NCI-H187 treated with DMSO at 0.1 percent for 48 hours (cell line): ENCODE measurements around the gene CRYBB2.
"Not testable (repeated sequence)": the region's sequence is repeated elsewhere in the genome, so short reads cannot be mapped to it uniquely, and the experiment has no call there.

Source experiments
- DNase-seq: peaks from one replicate; lab custom pipeline; 2025; lab: John Stamatoyannopoulos, UW

The CRYBB2 gene, protein sequence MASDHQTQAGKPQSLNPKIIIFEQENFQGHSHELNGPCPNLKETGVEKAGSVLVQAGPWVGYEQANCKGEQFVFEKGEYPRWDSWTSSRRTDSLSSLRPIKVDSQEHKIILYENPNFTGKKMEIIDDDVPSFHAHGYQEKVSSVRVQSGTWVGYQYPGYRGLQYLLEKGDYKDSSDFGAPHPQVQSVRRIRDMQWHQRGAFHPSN

DNA sequence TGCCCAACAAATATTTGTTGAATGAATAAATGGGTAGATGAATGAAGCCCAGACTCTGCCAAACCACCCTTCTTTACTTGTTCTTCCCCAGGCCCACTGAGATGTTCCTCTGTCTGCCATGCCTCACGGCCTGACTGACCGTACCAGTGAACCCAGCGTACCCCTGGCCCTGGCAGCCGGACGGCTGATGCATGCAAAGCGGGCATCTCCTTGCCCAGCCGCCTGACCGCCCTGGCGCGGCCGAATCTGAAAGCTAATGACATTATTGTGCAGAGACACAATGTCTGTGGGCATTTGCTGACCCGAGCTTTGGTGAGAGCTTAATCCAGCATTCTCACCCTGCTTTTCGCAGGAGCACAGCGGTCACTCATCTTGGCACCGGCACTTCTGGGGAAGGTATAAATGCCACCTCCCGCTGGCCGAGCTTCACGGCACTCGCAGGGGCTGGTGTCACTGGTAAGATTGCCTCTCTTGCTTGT is at the start of gene CRYBB2:
Gene CRYBB2, plus strand, starts transcription at position 429 of the 479 bp plus-strand sequence. CDS start 1,791 bp downstream, outside the sequence.
- DNase-seq: no peak

DNA sequence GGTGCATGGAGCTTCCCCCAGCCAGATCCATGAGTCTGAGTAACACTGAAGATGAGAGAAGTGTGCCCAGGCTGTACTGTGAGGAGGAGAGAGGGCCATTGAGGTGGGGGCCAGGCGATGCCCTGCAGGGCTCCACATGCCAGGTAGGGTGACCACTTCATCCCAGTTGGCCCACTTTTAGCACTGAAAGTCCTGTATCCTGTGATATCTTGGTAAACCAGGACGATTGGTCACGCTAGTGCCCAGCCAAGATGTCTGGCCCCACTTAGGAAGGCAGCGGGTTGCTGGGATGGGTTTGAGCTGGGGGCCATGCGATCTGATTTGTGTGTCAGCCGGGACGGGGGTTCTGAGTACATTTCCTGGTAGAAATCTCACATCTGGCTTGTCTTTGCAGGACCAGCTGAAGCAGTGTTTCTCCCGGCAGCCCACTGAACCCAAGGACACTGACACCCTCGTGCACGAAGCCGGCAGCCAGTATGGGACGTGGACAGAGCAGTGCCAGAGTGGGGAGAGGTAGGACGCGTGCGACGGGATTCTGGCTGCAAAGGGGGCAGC is 48.9 kb upstream of the CRYBB2 start:
- DNase-seq: no peak

DNA sequence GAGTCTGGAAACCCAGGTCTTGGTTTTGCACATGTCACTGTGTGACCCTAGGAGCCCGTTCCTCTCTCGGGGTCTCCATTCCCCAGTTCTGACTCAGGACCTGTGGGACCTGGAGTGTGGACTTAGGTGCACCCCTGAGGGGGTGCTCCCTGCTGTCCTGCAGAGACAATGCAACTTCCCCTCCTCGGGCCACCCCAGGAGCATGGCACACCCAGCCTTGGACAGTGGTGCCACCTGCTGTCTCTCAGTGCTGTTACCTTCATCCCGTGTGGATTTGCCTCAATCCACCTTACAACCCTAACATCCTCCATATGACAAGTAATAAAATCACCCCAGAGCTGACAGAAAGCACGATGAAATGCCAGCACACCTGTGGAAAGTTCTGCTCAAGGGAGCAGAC is 47.3 kb upstream of the CRYBB2 start:
- DNase-seq: no peak

DNA sequence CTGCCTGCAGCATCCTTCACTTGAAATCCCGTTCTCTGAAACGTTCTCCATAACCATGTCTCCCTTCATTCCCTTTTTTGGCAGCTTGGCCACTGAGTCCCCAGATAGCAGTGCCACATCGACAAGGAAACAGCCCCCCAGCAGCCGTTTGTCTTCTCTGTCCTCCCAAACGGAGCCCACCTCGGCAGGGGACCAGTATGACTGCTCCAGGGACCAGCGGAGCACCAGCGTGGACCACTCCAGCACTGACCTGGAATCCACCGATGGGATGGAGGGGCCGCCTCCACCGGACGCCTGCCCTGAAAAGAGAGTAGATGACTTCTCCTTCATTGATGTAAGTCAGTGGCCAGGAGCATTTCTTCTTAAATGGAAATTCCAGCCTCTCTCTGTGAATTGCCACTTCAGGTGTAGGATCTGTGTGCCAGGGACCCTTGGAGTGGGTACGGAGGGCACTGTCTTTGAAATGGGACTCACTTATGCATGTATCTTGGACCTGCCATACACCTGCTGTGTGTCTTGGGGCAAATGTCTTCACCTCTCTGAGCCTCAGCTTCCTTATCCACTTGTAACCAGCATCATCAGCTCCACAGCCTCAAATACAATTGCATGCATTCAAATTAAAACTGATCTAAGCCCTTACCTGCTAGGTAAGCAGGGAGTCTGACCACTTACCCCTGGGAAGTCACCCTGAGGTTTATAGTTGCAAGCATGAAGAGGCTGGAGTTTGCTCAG is 45.1 kb upstream of the CRYBB2 start:
- no peak for DNase-seq

DNA sequence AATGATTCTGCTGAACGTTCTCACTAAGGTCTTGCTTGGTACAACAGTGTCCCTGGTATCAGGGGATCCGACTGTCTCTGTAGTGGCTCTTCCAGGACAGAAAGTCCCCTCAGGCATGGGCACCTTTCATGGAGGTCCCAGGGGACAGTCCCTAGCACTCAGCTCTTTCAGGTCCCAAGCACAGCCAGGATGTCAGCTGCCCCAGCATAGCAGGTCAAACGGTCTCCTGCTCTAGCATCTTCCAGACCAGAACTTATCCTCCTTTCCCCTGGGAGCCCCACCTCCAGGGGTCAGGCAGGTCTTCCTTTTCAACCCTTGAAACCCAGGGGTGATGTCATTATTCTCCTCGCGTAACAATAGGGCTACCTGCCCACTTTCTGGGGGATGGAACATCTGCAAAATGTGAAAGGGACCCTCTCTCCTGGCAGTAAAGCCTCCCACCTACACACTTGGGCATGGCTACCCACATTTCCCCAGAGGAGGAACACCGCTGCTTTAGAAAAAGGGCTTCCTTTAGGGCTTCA is 44.5 kb upstream of the CRYBB2 start:
- DNase-seq: no peak

DNA sequence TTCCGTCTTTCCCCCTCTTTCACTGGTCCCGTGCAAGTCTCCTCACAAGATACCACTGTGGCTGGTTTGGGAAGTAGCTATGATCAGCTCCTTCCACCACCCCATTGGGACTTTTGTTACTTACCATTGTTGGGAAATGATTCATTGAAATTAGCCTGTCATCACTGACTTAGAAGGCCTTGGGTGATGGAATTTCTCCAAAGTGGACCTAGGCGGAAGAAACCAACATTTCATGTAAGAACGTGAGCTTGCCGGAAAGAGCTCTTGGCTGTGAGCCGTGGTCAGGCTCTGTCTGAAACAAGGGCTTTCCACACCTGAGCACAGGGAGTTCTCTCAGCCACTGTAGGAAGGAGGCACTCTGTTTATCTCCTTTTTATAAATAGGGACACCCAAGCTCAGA is 43.3 kb upstream of the CRYBB2 start:
- no peak for DNase-seq

DNA sequence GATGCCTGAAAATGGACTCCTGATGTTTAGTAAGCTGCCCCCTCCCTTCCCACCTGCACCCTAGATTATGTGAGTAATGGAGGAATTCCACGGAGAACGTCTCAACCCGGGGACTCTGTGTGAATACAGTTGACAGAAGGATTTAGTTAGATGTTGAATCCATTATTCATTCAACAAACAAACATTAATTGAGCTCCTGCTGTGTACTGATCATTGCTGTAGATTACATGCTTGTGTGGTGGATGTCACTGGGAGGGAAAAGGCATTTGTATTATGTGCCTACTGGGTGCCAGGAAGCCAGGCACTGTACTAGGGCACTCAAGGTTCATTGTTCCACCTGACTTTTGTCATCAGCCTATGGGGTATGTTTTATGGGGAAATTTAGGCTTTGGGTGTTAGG is 42.6 kb upstream of the CRYBB2 start:
- no peak for DNase-seq

DNA sequence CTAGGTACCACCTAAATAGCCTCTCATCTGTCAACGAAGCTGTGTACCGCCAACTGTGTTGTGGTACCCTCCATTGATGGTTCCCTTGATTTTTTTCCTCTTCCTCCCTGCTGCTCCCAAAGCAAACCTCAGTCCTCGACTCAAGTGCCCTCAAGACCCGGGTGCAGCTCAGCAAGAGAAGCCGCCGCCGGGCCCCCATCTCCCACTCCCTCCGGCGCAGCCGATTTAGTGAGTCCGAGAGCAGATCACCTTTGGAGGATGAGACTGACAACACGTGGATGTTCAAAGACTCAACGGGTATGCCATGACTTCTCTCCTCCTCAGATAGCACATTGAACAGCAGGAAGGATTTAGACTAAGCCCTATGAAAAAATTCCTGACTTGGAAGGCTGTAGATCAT is 42.2 kb upstream of the CRYBB2 start:
- no peak for DNase-seq

DNA sequence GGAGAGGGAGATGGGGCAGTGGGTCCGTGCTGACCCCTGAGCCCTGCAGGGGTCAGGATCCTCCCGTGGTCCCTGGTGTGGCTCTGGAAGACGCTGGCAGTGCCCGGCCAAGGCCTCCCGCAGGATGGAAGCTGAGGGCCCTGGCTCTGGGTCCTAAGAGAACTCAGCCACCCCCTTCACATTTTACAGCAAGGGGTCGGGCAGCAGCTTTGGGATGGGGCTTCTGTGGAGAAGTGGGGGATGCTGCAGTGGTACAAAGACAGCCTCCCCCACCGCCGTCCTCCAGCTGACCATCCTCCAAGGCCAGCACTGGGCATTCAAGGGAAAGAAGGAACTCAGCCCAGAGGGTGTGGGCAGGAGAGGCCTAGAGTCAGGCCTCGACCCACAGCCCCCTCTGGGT is 41.5 kb upstream of the CRYBB2 start:
- no peak for DNase-seq

DNA sequence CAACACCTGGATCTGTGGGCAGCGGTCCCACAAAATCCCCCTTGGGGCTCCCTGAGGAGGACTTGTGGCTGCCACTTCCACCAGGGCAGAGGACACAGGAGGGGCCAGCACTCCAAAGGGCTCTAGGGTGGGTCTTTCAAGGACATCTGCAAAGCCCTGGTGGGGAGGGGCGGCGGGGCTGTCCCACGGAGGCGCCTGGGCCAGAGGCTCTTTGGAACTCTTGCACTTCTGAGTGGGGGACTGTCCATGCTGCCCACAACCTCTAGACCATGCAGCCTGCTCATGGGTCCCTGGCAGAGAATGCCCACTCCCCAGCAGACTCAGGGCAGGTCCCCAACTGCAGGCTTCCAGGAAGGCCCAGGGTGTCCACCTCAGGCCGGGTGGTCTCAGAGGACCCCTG is 41.1 kb upstream of the CRYBB2 start:
- DNase-seq: not testable (repeated sequence)

DNA sequence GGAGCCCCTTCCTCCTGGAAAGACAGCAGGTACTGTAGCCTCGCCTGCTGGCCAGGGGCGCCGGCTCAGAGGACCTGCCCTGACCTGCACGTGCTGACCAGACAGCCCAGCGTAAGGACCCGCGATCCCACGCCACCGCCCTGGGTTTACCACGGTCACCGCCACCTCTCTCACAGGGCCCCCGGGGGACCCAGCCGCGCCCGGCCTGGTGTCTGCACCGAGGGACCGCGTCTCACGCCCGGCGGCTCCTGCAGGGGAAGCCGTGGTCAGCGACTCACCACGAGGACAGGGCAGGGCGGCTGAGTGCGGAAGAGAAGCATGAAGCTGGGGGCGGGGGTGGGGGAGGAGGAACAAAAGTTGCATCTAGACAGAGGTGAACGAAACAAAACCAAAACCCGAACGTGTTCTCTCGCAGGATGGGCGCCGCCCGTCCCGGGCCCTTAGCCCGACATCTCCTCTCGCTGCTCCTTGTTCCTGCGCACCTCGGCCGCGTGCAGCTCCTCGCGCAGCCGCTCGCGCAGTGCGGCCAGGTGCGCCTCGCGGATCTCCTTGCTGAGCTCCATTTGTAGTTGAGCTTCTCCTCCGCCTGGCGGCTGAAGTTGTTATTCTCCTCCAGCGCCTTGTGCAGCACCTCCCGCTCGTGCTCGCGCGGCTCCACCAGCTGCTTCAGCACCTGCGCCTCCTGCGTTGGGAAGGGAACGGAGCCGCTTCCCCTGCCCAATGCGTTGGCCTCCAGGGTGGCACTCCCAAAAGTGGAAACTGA is 40.4 kb upstream of the CRYBB2 start:
- not testable (repeated sequence) for DNase-seq

DNA sequence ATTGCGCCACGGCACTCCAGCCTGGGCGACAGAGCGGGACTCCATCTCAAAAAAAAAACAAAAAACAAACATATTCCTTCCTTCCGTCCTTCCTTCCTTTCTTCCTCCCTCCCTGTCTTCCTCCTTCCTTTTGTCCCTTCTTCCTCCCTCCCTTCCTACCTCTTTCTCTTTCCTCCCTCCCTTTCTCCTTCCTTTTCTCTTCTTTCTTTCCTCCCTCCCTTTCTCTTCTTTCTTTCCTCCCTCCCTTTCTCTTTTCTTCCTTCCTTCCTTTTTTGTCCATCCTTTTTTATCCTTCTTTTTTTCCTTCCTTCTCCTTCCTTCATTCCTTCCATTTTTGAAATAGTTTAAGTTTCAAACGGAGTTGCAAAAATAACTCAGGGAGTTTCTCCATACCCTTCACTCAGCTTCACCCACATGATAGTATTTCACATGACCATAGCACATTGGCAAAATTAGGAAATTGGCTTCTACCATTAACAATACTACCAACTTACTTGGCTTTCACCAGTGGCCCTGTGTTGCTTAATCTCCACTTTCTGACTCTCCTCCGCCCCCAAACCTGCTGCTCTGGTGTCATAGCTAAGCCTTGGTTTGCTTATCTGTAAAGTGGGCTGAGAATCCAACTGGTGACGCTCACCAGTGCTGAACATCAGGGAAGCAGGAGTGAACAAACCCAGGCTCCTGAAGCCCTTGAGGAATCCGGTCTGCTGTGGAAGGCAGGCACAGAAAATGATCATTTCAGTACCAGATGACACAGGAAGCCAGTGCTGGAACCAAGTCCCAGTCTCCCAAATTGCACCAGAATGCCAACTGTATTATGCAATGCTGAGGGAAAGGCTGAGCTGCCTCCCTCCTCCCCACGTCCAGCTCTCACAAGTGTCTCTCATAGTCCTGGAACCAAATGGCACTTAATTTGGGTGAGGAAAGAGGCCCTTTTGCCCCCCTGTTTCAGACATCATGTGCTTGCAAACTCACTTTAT is 37.0 kb upstream of the CRYBB2 start:
- DNase-seq: no peak

DNA sequence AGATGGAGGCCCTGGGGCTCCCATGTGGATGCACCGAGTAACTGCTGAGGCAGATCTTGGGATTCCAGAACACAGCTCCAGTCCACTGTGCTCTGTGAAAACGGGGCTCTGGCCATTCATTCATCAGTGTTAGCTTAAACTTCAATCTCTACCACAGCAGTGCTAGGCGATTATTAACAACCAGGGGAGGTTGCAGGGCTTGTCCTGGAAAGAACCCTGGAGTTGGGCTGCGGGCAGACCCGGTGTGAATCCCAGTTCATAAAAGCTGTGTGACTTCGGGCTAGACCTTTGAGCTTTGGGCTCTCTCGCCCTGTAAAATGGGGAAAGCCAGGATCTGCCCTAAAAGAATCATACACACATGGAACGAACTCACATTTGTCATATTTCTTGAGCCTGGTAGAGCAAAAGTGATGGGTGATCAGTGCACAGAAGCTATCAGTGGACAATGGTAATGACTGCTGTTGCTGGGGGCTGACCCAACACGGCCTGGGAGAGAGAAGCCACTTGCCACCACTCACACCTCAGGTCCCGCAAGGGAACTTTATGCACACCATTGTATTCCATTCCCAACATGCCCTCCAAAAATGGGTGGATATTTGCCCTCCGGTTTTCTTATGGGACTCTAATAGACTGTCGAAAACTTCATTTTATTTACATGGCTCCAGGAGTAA is 35.4 kb upstream of the CRYBB2 start:
- no peak for DNase-seq

DNA sequence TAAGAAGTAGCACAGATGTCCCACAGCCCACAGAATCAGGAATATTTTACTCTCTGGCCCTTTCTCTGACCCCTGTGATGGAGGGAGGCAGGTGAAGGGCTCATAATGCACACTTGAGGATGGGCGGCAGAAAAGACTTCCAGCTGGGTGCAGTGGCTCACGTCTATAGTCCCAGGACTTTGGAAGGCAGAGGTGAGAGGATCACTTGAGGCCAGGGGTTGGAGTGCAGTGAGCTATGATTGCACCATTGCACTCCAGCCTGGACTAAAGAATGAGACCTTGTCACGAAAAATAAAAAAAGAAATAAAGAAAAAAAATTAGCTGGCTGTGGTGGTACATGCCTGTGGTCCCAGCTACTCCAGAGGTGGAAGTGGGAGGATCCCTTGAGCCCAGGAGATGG is 33.3 kb upstream of the CRYBB2 start:
- DNase-seq: no peak

DNA sequence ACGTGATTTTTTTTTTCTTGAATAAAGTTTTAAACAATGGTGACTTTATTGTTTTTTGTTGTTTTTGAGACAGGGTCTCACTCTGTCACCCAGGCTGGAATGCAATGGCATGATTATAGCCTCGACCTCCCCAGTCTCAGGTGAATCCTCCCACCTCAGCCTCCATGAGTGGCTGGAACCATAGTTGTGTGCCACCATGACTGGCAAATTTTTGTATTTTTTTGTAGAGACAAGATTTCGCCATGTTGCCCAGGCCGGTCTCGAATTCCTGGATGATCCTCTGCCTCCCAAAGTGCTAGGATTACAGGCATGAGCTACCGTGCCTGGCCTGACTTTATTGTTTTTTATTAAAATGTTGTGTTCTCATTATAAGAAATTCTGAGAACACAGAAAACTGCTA is 32.0 kb upstream of the CRYBB2 start:
- DNase-seq: no peak

DNA sequence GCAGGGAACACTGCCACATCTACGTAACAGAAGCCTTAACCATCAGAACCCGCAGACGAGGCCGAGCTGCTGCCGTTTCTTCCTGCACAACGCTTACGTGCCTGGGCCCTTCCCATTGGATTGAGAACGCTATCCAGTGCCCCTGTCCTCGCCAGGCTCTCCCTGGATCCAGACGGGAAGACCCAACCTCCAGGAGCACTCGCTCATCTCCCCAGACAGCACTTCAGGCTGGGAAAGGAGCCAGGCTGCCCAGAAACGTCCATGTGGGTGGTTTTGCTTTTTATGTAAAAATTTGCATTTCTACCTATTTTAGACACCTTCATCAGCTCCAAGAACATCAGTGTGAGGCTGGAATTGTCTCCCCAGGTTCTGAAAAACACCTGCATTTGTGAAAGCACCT is 27.0 kb upstream of the CRYBB2 start:
- DNase-seq: no peak

DNA sequence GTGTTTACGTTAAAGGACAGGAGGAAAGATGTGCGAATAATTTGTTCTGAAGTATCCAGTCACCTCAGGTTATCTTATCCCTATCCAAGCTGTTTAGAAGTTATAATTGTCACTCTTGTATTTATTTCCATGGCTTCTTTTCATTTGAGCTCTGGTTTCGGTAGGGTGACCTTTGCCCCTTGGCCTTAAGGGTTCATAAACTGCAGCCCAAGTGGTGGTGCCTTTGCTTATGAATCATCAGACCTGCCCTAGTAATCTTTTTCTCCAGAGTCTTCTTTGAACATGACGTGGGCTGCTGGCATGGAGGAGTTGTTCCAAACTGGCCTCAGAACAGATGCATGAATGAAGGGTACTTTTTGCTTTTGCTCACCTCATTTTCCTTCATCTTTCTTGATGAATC is 26.3 kb upstream of the CRYBB2 start:
- DNase-seq: no peak

DNA sequence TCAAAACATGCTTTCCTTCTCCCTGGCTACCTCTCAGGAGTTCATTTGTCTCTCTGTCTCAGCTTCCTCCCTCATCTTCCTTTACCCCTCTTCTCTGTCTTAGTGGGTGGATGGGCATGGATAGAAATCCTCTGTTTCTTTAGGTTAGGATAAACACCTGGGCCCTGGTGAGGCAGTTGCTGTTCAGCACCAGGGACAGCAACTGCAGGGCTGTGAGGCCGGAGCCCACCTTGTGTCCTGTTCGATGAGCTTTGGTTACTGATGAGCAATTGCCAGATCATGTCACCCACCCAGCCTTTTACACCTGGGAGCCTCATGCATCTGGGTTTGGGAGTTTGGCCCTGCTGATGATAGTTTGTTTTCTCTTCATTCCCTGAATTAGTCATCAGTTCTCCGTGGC is 25.9 kb upstream of the CRYBB2 start:
- no peak for DNase-seq

DNA sequence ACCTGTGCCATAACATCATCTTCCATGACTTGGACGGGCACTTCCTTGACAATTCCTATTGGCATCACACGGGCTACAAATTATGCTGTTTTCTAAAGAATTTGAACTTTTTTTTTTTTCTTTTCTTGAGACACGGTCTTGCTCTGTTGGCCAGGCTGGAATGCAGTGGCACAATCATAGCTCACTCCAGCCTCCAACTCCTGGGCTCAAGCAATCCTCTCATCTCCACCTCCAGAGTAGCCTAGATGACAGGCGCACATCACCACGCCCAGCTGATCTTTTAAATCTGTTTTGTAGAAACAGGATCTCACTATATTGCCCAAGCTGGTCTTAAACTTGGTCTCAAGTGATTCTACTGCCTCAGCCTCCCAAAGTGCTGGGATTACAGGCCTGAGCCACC is 23.1 kb upstream of the CRYBB2 start:
- DNase-seq: no peak

DNA sequence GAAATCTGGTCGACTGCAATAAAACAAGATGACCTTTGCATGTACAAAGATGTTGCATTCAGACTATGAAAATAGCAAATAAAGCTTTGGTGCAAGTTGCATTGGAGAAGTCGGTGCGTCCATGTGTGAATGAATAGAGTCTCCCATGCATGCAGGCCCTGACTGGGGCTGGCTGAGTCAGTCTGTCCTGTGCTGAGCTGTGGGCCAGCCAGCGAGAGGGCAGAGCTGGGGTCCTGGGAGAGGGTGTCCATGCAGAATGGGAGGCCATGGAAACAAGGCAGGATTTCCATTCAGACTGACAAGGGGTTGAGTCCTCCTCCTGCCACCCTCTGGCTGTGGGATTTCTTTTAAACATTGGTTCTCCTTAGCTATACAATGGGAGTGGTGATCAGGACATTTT is 22.1 kb upstream of the CRYBB2 start:
- DNase-seq: no peak
